Neural crest cell (in vitro differentiated cells): ENCODE measurements around the gene CSF3. TPM values are rescaled to one million over a fixed set of nuclear protein-coding genes. Genes with fewer than 3 reads are reported as not detected.

ENCODE experiments used
- DNase-seq: peaks from one replicate; pipeline ENCODE4 v3.0.0; 2021; ENCODE audit warnings: low read depth, mixed read lengths, low spot score
- H3K27ac Mint-ChIP-seq: one replicate; pipeline ENCODE4 v1.8.0; 2021; ENCODE audit warnings: mild to moderate bottlenecking, mixed read lengths; ENCODE audit not compliant: unreplicated experiment
- H3K27me3 Mint-ChIP-seq: 2 replicates; pipeline ENCODE4 v1.8.0; 2021; ENCODE audit warnings: low read depth, mild to moderate bottlenecking, mixed read lengths
- H3K36me3 Mint-ChIP-seq: 2 replicates; pipeline ENCODE4 v1.8.0; 2021; ENCODE audit warnings: low read depth, mild to moderate bottlenecking, mixed read lengths
- H3K4me1 Mint-ChIP-seq: 2 replicates; pipeline ENCODE4 v1.8.0; 2021; ENCODE audit warnings: mixed read lengths
- H3K4me3 Mint-ChIP-seq: one replicate; pipeline ENCODE4 v1.8.0; 2021; ENCODE audit warnings: mild to moderate bottlenecking, mixed read lengths
- H3K9me3 Mint-ChIP-seq: 2 replicates; pipeline ENCODE4 v1.8.0; 2021; ENCODE audit warnings: mixed read lengths
- total RNA-seq: library from RNA; stranded (reverse); gene quantifications from 2 replicates; pipeline ENCODE4 v1.2.1, GENCODE V29; 2021
- TF ChIP-seq, protein P1 (sequence below): fragments of 200-600 bp; sonication (generic); conservative IDR thresholded peaks from 2 replicates; pipeline ENCODE4 v1.5.0; 2021; ENCODE audit warnings: antibody characterized with exemption, mild to moderate bottlenecking

CSF3 gene
- total RNA-seq, 1 donor from 2014 or later, result not detected

DNA sequence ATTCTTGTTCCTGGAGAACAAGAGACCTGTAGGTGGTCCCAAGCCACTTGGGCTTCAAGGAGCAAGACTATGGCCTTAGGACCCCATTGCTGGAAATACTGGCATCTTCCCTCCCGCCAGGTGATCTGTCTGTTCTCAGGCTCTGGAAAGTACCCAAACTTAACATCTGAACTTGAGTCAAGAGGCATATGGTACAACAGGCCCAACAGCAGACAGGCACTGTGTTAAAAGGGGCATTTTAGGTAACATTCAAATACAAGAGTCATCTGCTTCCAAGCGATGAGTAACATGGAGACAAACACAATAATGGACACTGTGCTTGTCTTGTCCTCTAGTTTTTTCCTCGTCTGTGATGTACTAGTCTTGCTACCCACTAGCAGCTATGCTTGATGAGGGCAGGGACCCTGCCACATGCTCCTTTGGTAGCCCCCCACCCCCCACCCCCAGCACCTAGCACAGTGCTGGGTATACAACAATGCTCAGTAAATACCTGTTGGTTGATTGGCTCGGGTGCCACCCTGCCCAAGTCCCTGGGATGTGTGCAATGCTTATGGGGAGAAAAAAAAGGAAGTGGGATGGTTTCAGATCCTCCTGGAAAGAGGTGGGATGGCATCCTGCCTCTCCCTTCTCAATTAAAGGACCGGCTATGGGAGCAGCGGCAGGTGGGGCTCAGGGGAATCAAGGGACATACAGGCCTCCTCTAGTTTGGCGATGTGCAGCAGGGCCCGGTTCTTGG lies 19.4 kb downstream of the CSF3 start:
- no peaks in the 10 kb centered on the region for H3K9me3 Mint-ChIP-seq
- H3K27ac Mint-ChIP-seq, result no peak overlapping the region
- no peaks in the 10 kb centered on the region for H3K27me3 Mint-ChIP-seq
- TF ChIP-seq, protein P1, sequence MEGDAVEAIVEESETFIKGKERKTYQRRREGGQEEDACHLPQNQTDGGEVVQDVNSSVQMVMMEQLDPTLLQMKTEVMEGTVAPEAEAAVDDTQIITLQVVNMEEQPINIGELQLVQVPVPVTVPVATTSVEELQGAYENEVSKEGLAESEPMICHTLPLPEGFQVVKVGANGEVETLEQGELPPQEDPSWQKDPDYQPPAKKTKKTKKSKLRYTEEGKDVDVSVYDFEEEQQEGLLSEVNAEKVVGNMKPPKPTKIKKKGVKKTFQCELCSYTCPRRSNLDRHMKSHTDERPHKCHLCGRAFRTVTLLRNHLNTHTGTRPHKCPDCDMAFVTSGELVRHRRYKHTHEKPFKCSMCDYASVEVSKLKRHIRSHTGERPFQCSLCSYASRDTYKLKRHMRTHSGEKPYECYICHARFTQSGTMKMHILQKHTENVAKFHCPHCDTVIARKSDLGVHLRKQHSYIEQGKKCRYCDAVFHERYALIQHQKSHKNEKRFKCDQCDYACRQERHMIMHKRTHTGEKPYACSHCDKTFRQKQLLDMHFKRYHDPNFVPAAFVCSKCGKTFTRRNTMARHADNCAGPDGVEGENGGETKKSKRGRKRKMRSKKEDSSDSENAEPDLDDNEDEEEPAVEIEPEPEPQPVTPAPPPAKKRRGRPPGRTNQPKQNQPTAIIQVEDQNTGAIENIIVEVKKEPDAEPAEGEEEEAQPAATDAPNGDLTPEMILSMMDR, result no peak
- no peak for DNase-seq
- peaks cover 10% of the 10 kb centered on the region for H3K4me1 Mint-ChIP-seq
- no peak overlapping the region for H3K4me3 Mint-ChIP-seq
- H3K36me3 Mint-ChIP-seq, result peaks cover 2% of the 10 kb centered on the region

DNA sequence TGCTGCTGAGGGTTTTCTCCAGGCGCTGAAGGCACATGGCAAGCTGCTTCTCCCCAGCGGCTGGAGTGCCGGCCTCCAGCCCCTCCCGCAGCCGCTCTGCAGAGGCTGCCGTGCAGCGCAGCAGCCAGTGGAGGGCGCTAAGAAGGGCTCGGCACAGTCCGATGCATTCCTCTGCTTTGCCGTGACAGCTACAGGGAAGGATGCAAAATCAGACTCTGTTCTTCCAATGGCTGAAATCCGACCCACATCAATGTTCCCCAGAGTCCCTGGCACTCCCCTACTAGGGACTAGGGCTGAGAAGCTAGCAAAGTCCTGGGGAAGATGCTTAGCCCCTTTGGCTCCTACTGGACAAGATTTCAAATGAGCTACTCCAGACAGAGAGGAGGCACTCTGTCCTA lies 19.9 kb downstream of the CSF3 start:
- TF ChIP-seq, protein P1, result peak; percentile 66
- peak; percentile 65 for DNase-seq
- no peaks in the 10 kb centered on the region for H3K27me3 Mint-ChIP-seq
- H3K9me3 Mint-ChIP-seq, result no peaks in the 10 kb centered on the region
- no peak overlapping the region for H3K27ac Mint-ChIP-seq
- H3K4me3 Mint-ChIP-seq, result no peak overlapping the region
- H3K36me3 Mint-ChIP-seq, result no peaks in the 10 kb centered on the region
- H3K4me1 Mint-ChIP-seq, result peaks cover 11% of the 10 kb centered on the region

DNA sequence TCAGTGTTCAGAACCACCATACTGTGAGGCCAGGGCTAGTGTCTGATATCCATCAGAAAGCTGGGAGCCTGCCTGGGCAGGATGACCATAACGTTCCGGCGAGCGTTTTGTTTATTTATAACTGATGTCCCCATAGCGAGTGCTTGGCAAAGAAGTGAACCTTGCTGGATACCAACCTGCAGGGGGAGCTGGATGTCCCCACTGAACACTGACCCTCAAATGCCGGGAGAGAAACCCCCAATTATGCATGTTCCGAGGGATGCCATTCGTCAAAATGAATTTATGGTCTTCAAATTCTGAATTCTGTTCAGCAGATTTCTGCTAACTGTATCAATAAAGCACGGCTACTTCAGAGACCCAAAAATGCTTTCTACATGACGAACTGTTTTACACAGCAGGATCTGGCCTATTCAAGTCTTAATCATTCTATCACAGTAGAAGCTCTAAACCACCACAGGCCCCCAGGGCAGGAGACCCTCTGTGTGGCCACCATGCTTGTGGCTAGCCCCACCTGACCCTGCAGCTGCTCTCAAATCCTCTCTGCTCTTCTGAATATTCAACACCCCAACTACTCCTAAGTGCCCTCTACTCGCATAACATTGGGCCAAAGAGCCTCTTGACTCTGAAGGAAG lies 23.8 kb downstream of the CSF3 start:
- Mint-ChIP-seq H3K27me3 (no peaks in the 10 kb centered on the region), H3K9me3 (no peaks in the 10 kb centered on the region), H3K4me3 (no peak overlapping the region), H3K4me1 (peaks cover 11% of the 10 kb centered on the region), H3K36me3 (peaks cover 7% of the 10 kb centered on the region), H3K27ac (no peak overlapping the region)
- TF ChIP-seq, protein P1, result peak; percentile 61
- DNase-seq, result peak; percentile 29

DNA sequence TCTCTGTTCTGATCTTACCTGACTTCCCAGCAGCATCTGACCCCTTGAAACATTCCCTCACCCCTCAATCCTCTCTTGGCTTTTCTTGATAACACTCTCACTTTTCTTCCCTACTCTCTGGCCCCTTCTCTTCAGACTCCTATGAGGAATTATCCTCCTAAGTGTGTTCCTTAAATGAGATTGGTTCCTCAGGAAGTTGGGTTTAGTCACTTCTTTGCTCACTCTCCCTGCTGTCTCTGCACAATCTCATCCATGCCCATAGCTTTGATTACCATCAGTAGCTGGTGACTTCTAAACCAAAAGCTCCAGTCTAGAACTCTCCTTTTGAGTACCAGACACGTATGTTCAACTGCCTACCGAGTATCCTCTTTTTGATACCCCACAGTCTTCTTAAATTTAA lies 26.0 kb downstream of the CSF3 start:
- TF ChIP-seq, protein P1, result no peak
- Mint-ChIP-seq H3K36me3 (peaks cover 11% of the 10 kb centered on the region), H3K9me3 (no peaks in the 10 kb centered on the region), H3K4me1 (peaks cover 11% of the 10 kb centered on the region), H3K4me3 (no peak overlapping the region), H3K27me3 (no peaks in the 10 kb centered on the region), H3K27ac (no peak overlapping the region)
- no peak for DNase-seq

DNA sequence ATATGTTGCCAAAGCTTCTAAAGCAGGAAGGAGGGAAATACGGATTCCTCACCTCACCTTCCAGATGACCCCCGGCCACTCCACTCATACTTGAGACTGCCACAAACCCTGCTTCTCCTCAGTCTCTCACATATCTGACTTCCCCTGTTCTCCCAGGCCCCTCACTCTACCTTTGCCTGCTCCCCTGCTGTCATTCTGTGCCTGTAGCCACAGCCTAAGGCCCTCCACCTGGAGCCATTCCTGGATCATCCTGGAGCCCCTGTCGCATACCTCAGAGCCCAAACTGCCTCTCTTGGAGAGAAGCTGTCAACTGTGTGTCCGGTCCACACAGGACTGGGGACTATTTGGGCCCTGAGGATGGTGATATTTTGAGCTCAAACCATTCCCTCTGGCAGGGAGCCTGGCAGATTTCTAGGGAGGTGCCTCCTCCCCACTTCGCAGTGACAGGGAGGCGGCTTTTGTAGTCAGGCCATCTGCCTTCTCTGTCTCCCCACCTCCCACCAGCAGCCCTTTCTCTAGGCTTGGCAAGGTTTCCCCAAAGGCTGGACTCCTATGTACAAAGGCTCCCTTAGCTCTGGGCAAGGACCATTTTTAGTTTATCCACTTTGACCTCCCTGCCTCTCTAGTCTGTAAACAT lies 41.3 kb downstream of the CSF3 start:
- H3K36me3 Mint-ChIP-seq, result no peaks in the 10 kb centered on the region
- DNase-seq, result no peak
- TF ChIP-seq, protein P1, result no peak
- peak overlapping the region; percentile 76 for H3K4me3 Mint-ChIP-seq
- H3K4me1 Mint-ChIP-seq, result peaks cover 14% of the 10 kb centered on the region
- H3K27me3 Mint-ChIP-seq, result peaks cover 30% of the 10 kb centered on the region
- H3K9me3 Mint-ChIP-seq, result no peaks in the 10 kb centered on the region
- H3K27ac Mint-ChIP-seq, result no peak overlapping the region
